Mesothelial cell of epicardium (in vitro differentiated cells): ENCODE measurements around the gene LCN1. TPM values are rescaled to one million over a fixed set of nuclear protein-coding genes. Genes with fewer than 3 reads are reported as not detected.

Source experiments
- DNase-seq, 2 experiments: peaks; one replicate each; pipeline ENCODE4 v3.0.0; 2021; ENCODE audit warnings: low spot score in 2 of 2; ENCODE audit not compliant: unreplicated experiment in 2 of 2
- H3K27ac Mint-ChIP-seq: 2 replicates; pipeline ENCODE4 v1.8.0; 2021; ENCODE audit warnings: mixed read lengths
- H3K27me3 Mint-ChIP-seq: 2 replicates; pipeline ENCODE4 v1.8.0; 2021; ENCODE audit warnings: low read depth, mixed read lengths
- H3K36me3 Mint-ChIP-seq: 2 replicates; pipeline ENCODE4 v1.8.0; 2021; ENCODE audit warnings: mixed read lengths
- H3K4me1 Mint-ChIP-seq: 2 replicates; pipeline ENCODE4 v1.8.0; 2021; ENCODE audit warnings: mixed read lengths
- H3K4me3 Mint-ChIP-seq: 2 replicates; pipeline ENCODE4 v1.8.0; 2021; ENCODE audit warnings: mild to moderate bottlenecking, moderate library complexity, mixed read lengths
- H3K9me3 Mint-ChIP-seq: 2 replicates; pipeline ENCODE4 v1.8.0; 2021; ENCODE audit warnings: mixed read lengths
- total RNA-seq: library from RNA; stranded (reverse); gene quantifications from 3 replicates; pipeline ENCODE4 v1.2.1, GENCODE V29; 2021
- TF ChIP-seq, protein P1 (sequence below): fragments of 200-600 bp; sonication (generic); IDR thresholded peaks from one replicate; pipeline ENCODE4 v1.5.0; 2021; ENCODE audit warnings: antibody characterized with exemption; ENCODE audit not compliant: unreplicated experiment

The LCN1 gene
- total RNA-seq, 1 donor from 2014 or later, result not detected

DNA sequence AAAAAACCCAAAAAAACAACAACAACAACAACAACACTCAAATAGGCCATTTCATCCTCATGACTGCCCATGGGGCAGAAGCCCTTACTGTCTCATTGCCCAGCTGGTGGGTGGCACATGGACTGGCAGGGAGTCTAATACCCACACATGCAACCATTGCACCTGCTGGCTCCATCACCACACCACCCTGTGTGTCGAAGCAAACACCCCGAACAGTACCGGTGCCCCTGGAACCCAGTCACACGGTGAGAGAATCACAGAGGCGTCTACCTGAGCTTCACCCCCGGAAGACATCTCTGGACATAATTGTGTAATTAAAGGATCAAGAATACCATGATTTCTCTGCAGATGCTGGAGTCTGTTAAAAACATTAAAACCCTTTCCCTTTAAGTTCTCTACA, 46.8 kb downstream of the LCN1 start:
- TF ChIP-seq, protein P1, sequence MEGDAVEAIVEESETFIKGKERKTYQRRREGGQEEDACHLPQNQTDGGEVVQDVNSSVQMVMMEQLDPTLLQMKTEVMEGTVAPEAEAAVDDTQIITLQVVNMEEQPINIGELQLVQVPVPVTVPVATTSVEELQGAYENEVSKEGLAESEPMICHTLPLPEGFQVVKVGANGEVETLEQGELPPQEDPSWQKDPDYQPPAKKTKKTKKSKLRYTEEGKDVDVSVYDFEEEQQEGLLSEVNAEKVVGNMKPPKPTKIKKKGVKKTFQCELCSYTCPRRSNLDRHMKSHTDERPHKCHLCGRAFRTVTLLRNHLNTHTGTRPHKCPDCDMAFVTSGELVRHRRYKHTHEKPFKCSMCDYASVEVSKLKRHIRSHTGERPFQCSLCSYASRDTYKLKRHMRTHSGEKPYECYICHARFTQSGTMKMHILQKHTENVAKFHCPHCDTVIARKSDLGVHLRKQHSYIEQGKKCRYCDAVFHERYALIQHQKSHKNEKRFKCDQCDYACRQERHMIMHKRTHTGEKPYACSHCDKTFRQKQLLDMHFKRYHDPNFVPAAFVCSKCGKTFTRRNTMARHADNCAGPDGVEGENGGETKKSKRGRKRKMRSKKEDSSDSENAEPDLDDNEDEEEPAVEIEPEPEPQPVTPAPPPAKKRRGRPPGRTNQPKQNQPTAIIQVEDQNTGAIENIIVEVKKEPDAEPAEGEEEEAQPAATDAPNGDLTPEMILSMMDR, result no peak
- peak in 1 of 2 experiments; percentile 13 for DNase-seq
- Mint-ChIP-seq H3K36me3 (no peaks in the 10 kb centered on the region), H3K27ac (no peak overlapping the region), H3K4me3 (no peak overlapping the region), H3K27me3 (peaks cover 5% of the 10 kb centered on the region), H3K9me3 (peaks cover 20% of the 10 kb centered on the region), H3K4me1 (no peaks in the 10 kb centered on the region)

DNA sequence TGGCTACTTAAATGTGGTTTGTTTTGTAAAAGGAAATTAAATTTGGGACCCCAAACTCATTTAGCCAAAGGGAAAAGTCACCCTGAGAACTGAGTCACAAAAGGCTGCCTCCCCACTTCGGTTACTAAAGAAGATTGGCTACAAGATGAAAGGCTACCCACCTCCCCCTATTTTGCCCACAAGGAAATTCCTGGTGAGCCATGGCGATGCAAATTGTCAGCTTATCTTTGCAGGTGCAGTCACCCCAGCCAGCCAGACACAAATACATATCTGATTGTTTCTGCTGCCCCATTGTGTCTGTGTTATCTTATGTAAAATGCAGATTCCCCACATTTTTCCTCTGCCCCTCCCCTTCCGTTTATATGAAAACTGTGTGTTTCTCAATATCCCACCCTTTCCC, 49.2 kb downstream of the LCN1 start:
- Mint-ChIP-seq H3K27me3 (peaks cover 5% of the 10 kb centered on the region), H3K4me1 (no peaks in the 10 kb centered on the region), H3K27ac (no peak overlapping the region), H3K9me3 (peaks cover 20% of the 10 kb centered on the region), H3K36me3 (no peaks in the 10 kb centered on the region), H3K4me3 (no peak overlapping the region)
- TF ChIP-seq, protein P1, result no peak
- no peak for DNase-seq

DNA sequence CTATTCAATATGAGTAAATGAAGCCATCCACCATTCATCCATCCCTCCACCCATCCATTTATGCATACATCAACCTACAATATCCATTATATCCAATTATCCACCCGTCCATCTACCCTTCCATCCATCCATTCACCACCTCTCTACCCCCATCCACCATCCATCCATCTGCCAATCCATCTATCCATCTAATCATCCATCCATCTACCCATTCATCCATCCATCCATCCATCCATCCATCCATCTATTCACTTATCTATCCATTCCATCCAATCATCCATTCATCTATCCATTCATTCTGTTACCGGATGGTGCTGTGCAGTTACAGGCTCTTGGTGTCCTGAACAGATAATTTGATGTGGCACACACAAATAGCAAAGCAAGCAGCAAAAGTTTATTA, 51.0 kb downstream of the LCN1 start:
- Mint-ChIP-seq H3K9me3 (peaks cover 20% of the 10 kb centered on the region), H3K4me3 (no peak overlapping the region), H3K27ac (no peak overlapping the region), H3K27me3 (peaks cover 4% of the 10 kb centered on the region), H3K4me1 (no peaks in the 10 kb centered on the region), H3K36me3 (no peaks in the 10 kb centered on the region)
- no peak for DNase-seq
- TF ChIP-seq, protein P1, result no peak

DNA sequence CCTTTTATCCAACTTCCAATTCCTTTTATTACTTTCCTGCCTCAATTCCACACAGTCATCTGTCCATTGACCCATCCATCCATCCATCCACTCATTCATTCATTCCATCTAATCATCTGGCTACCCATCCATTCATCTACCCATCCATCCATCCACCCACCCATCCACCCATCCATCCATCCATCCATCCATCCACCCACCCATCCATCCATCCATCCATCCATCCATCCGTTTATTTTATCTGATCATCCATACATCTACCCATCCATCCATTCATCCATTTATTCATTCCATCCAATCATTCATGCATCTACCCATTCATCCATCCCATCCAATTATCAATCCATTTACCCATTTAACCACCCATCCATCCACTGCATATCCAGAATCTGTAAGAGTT, 51.9 kb downstream of the LCN1 start:
- H3K36me3 Mint-ChIP-seq, result no peaks in the 10 kb centered on the region
- DNase-seq, result no peak
- no peak overlapping the region for H3K27ac Mint-ChIP-seq
- H3K4me3 Mint-ChIP-seq, result no peak overlapping the region
- H3K27me3 Mint-ChIP-seq, result peaks cover 4% of the 10 kb centered on the region
- no peaks in the 10 kb centered on the region for H3K4me1 Mint-ChIP-seq
- TF ChIP-seq, protein P1, result no peak
- H3K9me3 Mint-ChIP-seq, result peaks cover 20% of the 10 kb centered on the region

DNA sequence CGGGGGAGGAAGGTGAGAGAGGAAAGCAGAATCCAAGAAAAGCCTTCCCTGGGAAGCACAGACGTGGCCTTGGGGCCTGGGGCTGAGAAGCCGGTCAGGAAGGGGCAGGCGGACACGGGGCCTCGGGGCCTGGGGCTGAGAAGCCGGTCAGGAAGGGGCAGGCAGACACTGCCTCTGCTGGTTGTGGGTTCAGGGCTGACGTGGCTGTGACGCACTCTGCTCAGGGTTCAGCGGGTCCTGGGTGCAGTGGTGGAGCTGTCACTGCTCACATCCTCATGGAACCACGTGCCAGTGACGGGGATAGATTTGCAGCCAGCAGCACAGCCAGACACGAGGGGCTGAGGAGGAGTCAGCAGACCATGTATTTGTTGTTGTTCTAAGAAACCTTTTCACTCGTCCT, 53.1 kb downstream of the LCN1 start:
- H3K27ac Mint-ChIP-seq, result no peak overlapping the region
- H3K4me1 Mint-ChIP-seq, result no peaks in the 10 kb centered on the region
- no peaks in the 10 kb centered on the region for H3K27me3 Mint-ChIP-seq
- TF ChIP-seq, protein P1, result no peak
- no peaks in the 10 kb centered on the region for H3K36me3 Mint-ChIP-seq
- H3K4me3 Mint-ChIP-seq, result no peak overlapping the region
- peaks cover 15% of the 10 kb centered on the region for H3K9me3 Mint-ChIP-seq
- DNase-seq, result peak; percentile 6 to 31

DNA sequence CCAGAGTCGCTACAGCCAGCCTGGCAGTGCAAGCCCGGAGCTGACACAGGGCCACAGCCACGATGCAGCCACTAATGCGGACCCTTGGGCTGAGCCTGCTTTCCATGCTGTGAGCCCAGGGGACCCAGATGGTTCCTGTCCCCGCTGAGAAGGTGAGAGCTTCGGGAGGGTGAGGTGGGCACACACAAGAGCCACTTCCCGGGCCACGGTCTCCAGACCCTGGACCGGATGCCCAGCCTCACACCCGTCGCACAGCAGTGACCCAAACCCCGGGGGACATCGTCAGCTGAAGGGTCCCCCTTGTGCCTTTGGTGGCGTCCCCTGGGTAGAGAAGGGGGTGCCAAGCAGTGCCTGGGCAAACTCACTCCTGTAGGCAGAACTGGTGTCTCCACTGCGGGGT, 53.7 kb downstream of the LCN1 start:
- peaks cover under 1% of the 10 kb centered on the region for H3K27me3 Mint-ChIP-seq
- no peak overlapping the region for H3K27ac Mint-ChIP-seq
- TF ChIP-seq, protein P1, result no peak
- no peak for DNase-seq
- H3K36me3 Mint-ChIP-seq, result no peaks in the 10 kb centered on the region
- no peaks in the 10 kb centered on the region for H3K4me1 Mint-ChIP-seq
- H3K4me3 Mint-ChIP-seq, result no peak overlapping the region
- H3K9me3 Mint-ChIP-seq, result peaks cover 9% of the 10 kb centered on the region
